OCI-LY1 (cell line): ENCODE results near the gene MRPL10.

ENCODE experiments used
- H2AFZ ChIP-seq: fragments of 200-600 bp; sonication (generic), shearing (Covaris generic); 2 replicates; pipeline ENCODE4 v1.6.0; 2014; ENCODE audit warnings: antibody characterized with exemption, mild to moderate bottlenecking, low read length
- H3F3A ChIP-seq: fragments of 200-600 bp; sonication (generic), shearing (Covaris generic); 2 replicates; pipeline ENCODE4 v1.6.0; 2014; ENCODE audit warnings: mild to moderate bottlenecking, antibody characterized with exemption, low read length, moderate library complexity; ENCODE audit not compliant: insufficient read depth
- H3K27ac ChIP-seq: fragments of 200-600 bp; sonication (generic); 2 replicates; pipeline ENCODE4 v1.5.1; 2014; ENCODE audit warnings: low read length, mixed run types, mild to moderate bottlenecking, low read depth; ENCODE audit not compliant: poor library complexity, severe bottlenecking
- H3K27me3 ChIP-seq: fragments of 200-600 bp; sonication (generic); 2 replicates; pipeline ENCODE4 v1.6.0; 2014; ENCODE audit warnings: antibody characterized with exemption, mild to moderate bottlenecking, low read length, moderate library complexity; ENCODE audit not compliant: insufficient read depth
- H3K36me3 ChIP-seq: fragments of 200-600 bp; sonication (generic); 2 replicates; pipeline ENCODE4 v1.6.1; 2014; ENCODE audit warnings: mild to moderate bottlenecking, antibody characterized with exemption, low read length, moderate library complexity, mixed read lengths; ENCODE audit not compliant: insufficient read depth
- H3K4me1 ChIP-seq: fragments of 200-600 bp; sonication (generic); 2 replicates; pipeline ENCODE4 v1.5.1; 2014; ENCODE audit warnings: mild to moderate bottlenecking, low read length, moderate library complexity; ENCODE audit not compliant: insufficient read depth, severe bottlenecking
- H3K4me2 ChIP-seq: fragments of 200-600 bp; sonication (generic), shearing (Covaris generic); 2 replicates; pipeline ENCODE4 v1.6.1; 2014; ENCODE audit warnings: low read length
- H3K4me3 ChIP-seq: fragments of 200-600 bp; sonication (generic); 2 replicates; pipeline ENCODE4 v1.5.1; 2014; ENCODE audit warnings: low read length, low read depth, mild to moderate bottlenecking, mixed read lengths; ENCODE audit not compliant: poor library complexity, severe bottlenecking
- H3K79me2 ChIP-seq: fragments of 200-600 bp; shearing (Covaris generic); 2 replicates; pipeline ENCODE4 v1.6.1; 2016; ENCODE audit warnings: mixed run types, low read length, mixed read lengths; ENCODE audit not compliant: insufficient read depth
- H3K9ac ChIP-seq: fragments of 200-600 bp; sonication (generic), shearing (Covaris generic); 2 replicates; pipeline ENCODE4 v1.6.1; 2014; ENCODE audit warnings: mild to moderate bottlenecking, low read length, mixed read lengths
- H3K9me2 ChIP-seq: fragments of 200-600 bp; sonication (generic), shearing (Covaris generic); 2 replicates; pipeline ENCODE4 v1.6.1; 2014; ENCODE audit warnings: low read depth, mild to moderate bottlenecking, low read length, mixed read lengths
- H3K9me3 ChIP-seq: fragments of 200-600 bp; shearing (Covaris generic); 2 replicates; pipeline ENCODE4 v1.6.1; 2014; ENCODE audit warnings: low read length, mixed read lengths
- H4K20me1 ChIP-seq: fragments of 200-600 bp; sonication (generic), shearing (Covaris generic); 2 replicates; pipeline ENCODE4 v1.6.0; 2016; ENCODE audit warnings: mild to moderate bottlenecking, low read length; ENCODE audit not compliant: insufficient read depth
- CTCF ChIP-seq: fragments of 200-600 bp; sonication (generic), shearing (Covaris generic); IDR thresholded peaks from 2 replicates; pipeline ENCODE4 v1.5.1; 2017; ENCODE audit warnings: mild to moderate bottlenecking, antibody characterized with exemption, low read length, moderate library complexity, mixed read lengths
- EZH2 ChIP-seq: fragments of 200-600 bp; sonication (generic), shearing (Covaris generic); IDR thresholded peaks from 2 replicates; pipeline ENCODE4 v1.8.0; 2017; ENCODE audit warnings: borderline replicate concordance, mixed run types, mild to moderate bottlenecking, antibody characterized with exemption, low read length, moderate library complexity, mixed read lengths

Gene MRPL10

GRCh38 chr17:47789611-47790561 lies 41.5 kb downstream of the MRPL10 start:
- no peak overlapping the region for H3K27ac ChIP-seq
- H3K4me1 ChIP-seq = no peaks in the 10 kb centered on the region
- no peaks in the 10 kb centered on the region for H3K9me2 ChIP-seq
- H3K4me3 ChIP-seq = no peak overlapping the region
- no peaks in the 10 kb centered on the region for H3K79me2 ChIP-seq
- H3K27me3 ChIP-seq = 0 out of 2 replicates have a peak, but pooled peaks cover 4% of the 10 kb centered on the region
- H3K9ac ChIP-seq = no peak overlapping the region
- no peak for TF ChIP-seq CTCF
- no peak for TF ChIP-seq EZH2
- H4K20me1 ChIP-seq = no peaks in the 10 kb centered on the region
- H3F3A ChIP-seq = no peaks in the 10 kb centered on the region
- no peak overlapping the region for H3K4me2 ChIP-seq
- no peak overlapping the region for H2AFZ ChIP-seq
- no peaks in the 10 kb centered on the region for H3K36me3 ChIP-seq
- no peaks in the 10 kb centered on the region for H3K9me3 ChIP-seq

- Histone ChIP-seq H3K27ac (no peak overlapping the region), H3K4me1 (no peaks in the 10 kb centered on the region), H4K20me1 (no peaks in the 10 kb centered on the region), H3K79me2 (no peaks in the 10 kb centered on the region), H2AFZ (no peak overlapping the region), H3F3A (no peaks in the 10 kb centered on the region), H3K27me3 (no peaks in the 10 kb centered on the region), H3K36me3 (no peaks in the 10 kb centered on the region), H3K4me2 (no peak overlapping the region), H3K9me2 (no peaks in the 10 kb centered on the region), H3K4me3 (no peak overlapping the region), H3K9ac (no peak overlapping the region), H3K9me3 (no peaks in the 10 kb centered on the region)
- TF ChIP-seq EZH2 = no peak
- TF ChIP-seq CTCF = no peak
Measured at GRCh38 chr17:47785538-47786123, 45.7 kb downstream of the MRPL10 start.

- Histone ChIP-seq H3K9me2 (no peaks in the 10 kb centered on the region), H4K20me1 (no peaks in the 10 kb centered on the region), H3K4me1 (no peaks in the 10 kb centered on the region), H3K9me3 (no peaks in the 10 kb centered on the region), H2AFZ (no peak overlapping the region), H3K79me2 (no peaks in the 10 kb centered on the region), H3K4me2 (no peak overlapping the region), H3K4me3 (no peak overlapping the region), H3K36me3 (no peaks in the 10 kb centered on the region), H3K9ac (no peak overlapping the region), H3F3A (no peaks in the 10 kb centered on the region), H3K27me3 (no peaks in the 10 kb centered on the region), H3K27ac (no peak overlapping the region)
- TF ChIP-seq EZH2 (no peak), CTCF (no peak)
Measured at GRCh38 chr17:47781397-47781796, 49.9 kb downstream of the MRPL10 start.
